ENCODE data around the gene OR8D2.

- TF ChIP-seq MXD4 (CRISPR knock-in tag; IDR thresholded peaks at IDR 0.05; ENCODE audit: borderline replicate concordance) (no peak), CTCF (IDR thresholded peaks at IDR 0.05) (no peak), ZNF138 (CRISPR knock-in tag; conservative IDR thresholded peaks at IDR 0.05) (no peak), SOX15 (CRISPR knock-in tag; IDR thresholded peaks at IDR 0.05) (no peak), MAX (CRISPR knock-in tag; IDR thresholded peaks at IDR 0.05) (no peak), NR1H2 (CRISPR knock-in tag; IDR thresholded peaks at IDR 0.05) (no peak), ZNF121 (CRISPR knock-in tag; IDR thresholded peaks at IDR 0.05) (no peak), FOXK1 (CRISPR knock-in tag; IDR thresholded peaks at IDR 0.05) (no peak)
- TF ChIP-seq, protein P1, sequence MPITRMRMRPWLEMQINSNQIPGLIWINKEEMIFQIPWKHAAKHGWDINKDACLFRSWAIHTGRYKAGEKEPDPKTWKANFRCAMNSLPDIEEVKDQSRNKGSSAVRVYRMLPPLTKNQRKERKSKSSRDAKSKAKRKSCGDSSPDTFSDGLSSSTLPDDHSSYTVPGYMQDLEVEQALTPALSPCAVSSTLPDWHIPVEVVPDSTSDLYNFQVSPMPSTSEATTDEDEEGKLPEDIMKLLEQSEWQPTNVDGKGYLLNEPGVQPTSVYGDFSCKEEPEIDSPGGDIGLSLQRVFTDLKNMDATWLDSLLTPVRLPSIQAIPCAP (CRISPR knock-in tag; IDR thresholded peaks at IDR 0.05) = no peak
- TF ChIP-seq, protein P2, sequence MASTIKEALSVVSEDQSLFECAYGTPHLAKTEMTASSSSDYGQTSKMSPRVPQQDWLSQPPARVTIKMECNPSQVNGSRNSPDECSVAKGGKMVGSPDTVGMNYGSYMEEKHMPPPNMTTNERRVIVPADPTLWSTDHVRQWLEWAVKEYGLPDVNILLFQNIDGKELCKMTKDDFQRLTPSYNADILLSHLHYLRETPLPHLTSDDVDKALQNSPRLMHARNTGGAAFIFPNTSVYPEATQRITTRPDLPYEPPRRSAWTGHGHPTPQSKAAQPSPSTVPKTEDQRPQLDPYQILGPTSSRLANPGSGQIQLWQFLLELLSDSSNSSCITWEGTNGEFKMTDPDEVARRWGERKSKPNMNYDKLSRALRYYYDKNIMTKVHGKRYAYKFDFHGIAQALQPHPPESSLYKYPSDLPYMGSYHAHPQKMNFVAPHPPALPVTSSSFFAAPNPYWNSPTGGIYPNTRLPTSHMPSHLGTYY (CRISPR knock-in tag; IDR thresholded peaks at IDR 0.05) = no peak
These were observed 9.9 kb upstream of the OR8D2 start for GRCh38 chr11:124329787-124330478.
